GM21360 (cell line): ENCODE data around the gene NPAS1.
"Not testable (repeated sequence)": the region's sequence is repeated elsewhere in the genome, so short reads cannot be mapped to it uniquely, and the experiment has no call there.

Source experiments
- ATAC-seq: cut with Tn5 transposase; IDR thresholded peaks from one replicate; pipeline ENCODE4 v1.9.1; 2021; ENCODE audit warnings: mild to moderate bottlenecking, moderate library complexity; ENCODE audit not compliant: unreplicated experiment

Gene NPAS1

DNA sequence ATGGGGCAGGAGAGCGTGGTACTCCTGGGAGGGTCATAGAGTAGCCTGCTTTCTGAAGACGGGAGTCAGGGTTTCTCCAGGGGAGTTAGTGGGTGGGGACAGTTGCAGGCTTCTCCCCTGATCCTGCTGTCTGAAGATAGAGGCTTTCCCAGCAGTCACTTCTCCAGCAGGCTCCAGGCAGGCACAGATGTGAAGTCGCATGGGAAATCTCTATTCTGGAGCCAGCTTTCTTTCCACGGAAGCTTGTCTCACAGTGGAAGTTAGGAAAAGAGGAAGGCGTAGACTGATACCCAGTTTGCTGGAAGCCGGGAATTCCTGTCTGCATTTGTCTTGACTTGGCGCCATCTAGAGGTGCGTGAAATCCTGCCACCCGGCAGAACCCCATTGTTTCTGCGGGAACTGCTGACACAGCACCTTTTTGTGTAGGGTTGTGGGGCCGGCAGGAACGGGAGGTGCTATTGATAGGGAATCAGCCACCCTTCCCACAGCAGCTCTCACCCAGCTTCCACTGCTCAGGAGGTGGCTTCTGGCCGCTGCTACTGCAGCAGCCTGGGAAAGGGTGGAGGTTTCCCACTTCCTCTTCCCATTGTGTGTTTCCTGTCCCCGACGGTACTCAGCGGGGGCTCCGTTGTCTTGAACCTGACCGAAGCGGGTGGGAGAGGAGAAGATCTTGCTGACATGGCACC is 28.5 kb upstream of the NPAS1 start:
- ATAC-seq = no peak

DNA sequence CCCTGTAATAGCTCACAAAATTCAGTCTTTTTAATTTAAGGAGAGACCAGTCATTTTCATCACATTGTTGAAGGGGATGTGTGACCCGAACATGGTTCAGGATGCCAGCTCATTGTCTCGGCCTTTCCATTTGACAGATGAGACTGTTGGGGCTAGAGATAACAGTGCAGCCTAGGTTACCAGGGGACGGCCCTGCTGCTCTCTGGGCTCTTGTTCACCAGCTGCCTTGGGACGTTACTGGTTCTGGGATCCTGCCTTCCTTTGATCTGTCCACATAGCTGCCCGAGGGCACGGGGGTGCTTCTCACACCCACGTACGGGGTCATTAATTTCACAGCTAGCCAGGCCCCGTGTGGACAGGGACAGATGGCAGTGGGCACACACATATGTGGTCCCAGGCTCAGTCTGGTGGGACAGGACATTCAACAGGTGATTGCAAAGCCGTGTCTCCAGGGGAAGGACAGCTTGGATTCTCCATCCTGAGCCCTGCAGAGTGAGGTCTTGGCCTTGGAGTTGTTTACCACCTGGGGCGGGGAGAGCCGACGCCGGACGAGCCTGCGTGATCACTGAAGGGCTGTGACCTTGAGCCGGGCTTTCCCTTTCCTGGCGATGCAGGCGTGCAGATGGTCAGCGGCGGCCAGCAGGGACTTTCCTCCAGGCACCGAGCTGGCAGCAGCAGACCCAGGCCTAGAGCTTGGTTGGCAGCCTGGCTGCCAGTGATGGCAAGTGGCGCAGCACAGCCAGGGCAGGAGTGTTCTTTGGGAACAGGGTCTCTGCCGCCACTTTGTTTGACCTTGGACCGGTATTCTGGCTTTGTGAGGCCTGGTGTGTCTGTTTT is 26.7 kb upstream of the NPAS1 start:
- ATAC-seq = no peak

DNA sequence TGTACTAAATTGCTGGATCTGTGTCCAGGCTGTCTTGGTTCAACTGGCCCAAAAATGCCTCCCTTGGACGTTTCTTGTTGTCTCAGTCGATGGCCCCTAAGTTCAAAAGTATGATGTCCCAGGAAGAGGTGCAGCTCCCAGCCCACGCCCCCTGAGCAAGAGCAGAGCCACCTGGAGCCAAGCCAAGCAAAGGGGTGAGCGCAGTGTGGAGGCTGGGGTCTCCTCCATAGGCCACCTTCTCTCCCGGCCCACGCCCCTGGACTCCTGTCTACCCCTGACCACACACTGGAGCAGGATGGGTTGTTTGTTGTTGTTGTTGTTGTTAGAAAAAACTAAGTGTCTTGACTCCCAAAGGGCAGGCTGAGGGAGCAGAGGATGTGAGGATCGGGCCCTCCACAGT is 26.0 kb upstream of the NPAS1 start:
- ATAC-seq = no peak

DNA sequence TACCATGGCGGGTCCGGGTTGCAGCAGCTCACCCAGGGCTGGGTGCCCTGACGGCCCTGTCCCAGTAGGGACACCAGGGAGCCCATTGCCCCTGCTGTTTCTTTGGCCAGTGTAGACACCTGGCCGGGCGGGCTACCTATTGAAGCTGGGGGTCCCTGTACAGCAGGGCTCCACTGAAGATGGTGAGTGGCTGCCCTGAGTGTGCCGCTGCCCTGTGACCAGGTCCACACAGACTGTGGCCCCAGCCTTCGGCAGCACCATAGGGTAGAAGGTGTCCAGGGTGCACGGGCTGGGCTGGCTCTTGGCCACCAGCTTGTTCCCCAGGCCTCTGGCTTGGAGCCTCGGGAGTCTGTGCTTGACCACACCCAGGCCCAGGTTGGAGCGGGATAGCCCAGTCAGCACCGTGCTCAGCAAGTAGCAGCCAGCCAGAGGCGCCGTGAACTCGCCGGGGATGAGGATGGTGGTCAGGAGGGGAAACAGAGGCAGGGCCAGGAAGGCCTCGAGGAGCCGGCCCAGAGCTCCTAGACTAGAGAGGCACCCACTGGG is 25.4 kb upstream of the NPAS1 start:
- ATAC-seq = no peak

DNA sequence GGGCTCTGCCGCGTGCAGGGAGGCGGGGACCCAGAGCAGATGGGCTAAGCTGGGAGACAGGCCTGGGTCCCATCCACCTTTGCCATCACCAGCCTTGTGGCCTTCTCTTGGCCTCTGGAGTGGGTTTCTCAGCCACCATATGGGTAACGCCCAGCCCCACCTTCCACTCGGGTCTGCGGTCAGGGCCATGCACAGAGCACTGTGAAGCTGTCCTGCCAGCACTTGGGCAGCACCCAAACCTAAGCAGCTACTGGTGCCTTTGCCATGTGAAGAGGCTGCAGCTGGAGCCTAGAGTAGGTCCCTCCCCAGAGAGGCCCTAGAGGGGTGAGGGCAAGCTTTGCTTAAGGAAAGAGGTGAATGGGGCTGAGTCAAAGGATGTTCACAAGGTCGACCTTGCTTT is 24.1 kb upstream of the NPAS1 start:
- no peak for ATAC-seq

- no peak for ATAC-seq
Measured at GRCh38 chr19:46998445-46999125, 21.1 kb upstream of the NPAS1 start.

- ATAC-seq = no peak
Measured at GRCh38 chr19:46999377-46999776, 20.3 kb upstream of the NPAS1 start.

DNA sequence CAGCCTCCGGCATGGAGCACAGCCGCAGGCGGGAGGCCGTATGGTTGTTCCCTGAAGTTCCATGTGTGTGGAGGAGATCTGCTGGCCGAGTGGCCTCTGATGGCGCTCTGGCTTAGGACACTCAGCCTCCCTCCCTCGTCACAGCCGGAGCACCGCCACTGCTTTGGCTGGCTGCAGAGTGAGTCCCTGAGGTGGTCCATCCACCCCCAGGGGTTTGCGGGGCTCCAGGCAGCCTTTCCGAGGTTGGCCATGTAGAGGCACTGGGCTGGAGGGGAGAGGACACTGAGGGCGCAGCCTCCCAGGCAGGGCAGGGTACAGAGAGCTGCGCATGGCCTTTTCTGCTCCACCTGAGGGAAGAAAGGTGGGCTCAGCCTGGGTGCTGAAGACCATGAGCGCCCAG is 19.8 kb upstream of the NPAS1 start:
- no peak for ATAC-seq

DNA sequence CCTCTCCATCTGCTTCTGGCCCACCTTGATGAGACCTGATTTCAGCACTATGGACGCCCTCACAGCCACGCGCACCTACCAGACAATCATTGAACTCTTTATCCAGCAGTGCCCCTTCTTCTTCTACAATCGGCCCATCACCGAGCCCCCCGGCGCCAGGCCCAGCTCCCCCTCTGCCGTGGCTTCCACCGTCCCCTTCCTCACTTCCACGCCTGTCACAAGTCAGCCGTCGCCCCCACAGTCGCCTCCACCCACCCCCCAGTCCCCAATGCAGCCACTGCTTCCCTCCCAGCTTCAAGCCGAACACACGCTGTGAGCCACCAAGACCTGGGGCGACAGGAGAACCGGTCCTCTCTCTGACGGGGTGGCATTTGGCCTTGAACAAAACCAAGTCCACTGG is 19.3 kb upstream of the NPAS1 start:
- ATAC-seq = no peak

- ATAC-seq = no peak
Measured at GRCh38 chr19:47001584-47001983, 18.1 kb upstream of the NPAS1 start.

GRCh38 chr19:47002106-47002766 is 17.4 kb upstream of the NPAS1 start:
- ATAC-seq = no peak

DNA sequence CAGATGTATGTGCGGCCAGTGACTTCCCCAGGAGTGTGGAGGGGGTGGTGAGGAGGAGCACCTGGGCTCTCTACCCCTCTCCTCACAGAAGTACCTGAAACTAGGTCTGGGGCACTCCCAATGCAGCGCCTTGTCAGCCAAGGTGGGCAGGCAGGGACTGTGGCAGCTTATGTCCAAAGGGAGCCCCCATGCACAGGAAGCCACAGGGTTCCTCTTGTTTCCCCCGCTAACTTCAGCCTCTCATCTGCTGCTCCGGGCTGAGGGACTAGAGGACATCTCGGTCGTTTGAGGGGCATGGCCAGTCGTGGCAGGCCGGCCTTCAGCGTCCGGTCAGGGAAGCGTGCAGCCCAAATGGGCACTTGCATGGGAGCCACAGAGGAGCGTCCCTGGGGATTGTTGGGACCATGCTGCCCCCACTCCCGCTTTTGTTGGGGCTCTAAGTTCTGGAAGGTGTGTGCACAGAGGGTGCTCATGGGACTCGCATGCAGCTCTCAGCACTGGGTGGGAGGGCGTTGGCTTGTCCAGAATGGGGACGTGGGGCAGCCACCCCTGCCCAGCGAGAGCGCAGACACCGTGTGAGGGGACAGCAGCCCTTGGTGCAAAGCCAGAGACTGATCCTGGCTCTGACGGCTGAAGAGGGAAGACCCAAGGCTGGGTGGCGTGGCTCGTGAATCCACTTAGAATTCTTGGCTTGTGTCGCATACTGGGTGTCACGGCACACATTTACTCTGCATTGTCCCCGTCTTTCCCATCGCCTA is 16.6 kb upstream of the NPAS1 start:
- ATAC-seq = no peak

- no peak for ATAC-seq
Measured at GRCh38 chr19:47003611-47004465, 15.8 kb upstream of the NPAS1 start.

DNA sequence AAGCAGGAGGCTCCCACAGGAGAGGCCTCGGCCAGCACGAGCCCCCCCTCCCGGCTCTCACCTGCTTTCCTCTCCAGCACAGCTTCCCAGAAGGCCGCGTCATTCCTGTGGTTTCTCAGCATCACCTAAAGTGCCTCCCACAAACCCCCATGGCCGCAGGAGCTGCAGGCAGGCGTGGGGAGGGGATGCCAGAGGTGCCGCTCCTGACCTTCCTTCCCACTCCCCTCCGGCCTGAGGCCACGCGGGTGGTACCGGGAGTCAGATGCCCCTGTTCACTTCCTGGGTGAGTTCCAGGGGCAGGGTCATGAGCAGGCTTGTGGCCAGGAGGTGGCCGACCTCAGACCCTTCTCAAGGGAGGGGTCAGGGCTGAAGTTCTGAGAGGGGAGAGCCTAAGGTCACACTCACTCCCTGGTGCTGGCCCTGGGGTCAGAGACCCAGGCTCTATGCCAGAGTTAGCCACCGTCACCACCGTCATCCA is 14.4 kb upstream of the NPAS1 start:
- no peak for ATAC-seq

DNA sequence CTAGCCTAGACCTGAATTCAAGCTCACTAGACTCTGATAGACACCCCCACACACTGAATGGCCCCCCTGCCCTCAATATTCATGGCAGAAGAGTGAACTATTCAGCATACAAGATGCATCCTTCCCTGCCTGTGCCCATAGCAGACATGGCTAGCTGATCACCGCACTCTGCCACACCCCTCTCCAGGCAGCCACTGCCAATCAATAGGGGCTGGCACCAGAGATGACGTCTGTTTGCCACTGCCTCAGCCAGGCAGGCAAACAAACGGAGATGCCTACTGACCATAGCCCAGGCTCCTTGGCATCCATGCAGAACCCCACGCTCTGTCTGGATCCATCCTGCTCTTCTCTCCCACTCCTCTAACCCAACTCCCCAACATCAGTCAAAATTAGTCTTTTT is 13.8 kb upstream of the NPAS1 start:
- no peak for ATAC-seq

DNA sequence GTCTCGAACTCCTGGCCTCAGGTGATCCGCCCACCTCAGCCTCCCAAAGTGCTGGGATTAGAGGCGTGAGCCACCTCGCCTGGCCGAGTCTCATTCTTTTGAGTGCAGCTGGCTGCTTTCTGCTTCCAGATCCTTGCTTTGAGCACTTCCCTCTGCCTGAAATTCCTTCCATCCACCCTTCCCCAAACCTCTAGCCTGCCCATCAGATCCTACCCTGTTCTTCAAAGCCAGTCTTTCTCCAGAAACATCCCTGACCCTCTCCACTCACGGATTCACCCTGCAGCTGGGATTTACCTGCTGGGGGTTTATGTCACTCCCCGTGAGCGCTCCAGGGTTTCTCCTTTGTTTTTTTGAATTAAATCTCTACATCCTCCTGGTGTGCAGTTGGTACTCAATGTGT is 13.1 kb upstream of the NPAS1 start:
- ATAC-seq = no peak

DNA sequence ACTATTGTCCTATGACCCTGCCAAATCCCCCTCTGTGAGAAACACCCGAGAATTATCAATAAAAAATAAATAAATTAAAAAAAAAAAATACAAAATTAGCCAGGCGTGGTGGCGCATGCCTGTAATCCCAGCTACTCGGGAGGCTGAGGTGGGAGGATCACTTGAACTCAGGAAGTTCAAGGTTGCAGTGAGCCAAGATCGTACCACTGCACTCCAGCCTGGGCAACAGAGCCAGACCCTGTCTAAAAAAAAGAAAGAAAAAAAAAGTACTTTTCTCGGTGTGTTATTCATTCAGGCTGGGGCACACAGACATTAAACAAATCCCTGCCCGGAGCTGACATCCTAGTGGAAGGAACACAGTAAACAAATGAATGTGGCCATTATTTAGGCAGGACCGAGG is 9.1 kb upstream of the NPAS1 start:
- not testable (repeated sequence) for ATAC-seq

GRCh38 chr19:47012617-47013016 is 7.0 kb upstream of the NPAS1 start:
- no peak for ATAC-seq

- ATAC-seq = no peak
Measured at GRCh38 chr19:47013041-47013517, 6.6 kb upstream of the NPAS1 start.
